Measurements from ENCODE around the gene SPSB2. TPM values are rescaled to one million over a fixed set of nuclear protein-coding genes. Genes with fewer than 3 reads are reported as not detected.

The SPSB2 gene
- total RNA-seq, 4 donors from 2014 or later = 3.0 to 16.5 (median 7.5) TPM

DNA sequence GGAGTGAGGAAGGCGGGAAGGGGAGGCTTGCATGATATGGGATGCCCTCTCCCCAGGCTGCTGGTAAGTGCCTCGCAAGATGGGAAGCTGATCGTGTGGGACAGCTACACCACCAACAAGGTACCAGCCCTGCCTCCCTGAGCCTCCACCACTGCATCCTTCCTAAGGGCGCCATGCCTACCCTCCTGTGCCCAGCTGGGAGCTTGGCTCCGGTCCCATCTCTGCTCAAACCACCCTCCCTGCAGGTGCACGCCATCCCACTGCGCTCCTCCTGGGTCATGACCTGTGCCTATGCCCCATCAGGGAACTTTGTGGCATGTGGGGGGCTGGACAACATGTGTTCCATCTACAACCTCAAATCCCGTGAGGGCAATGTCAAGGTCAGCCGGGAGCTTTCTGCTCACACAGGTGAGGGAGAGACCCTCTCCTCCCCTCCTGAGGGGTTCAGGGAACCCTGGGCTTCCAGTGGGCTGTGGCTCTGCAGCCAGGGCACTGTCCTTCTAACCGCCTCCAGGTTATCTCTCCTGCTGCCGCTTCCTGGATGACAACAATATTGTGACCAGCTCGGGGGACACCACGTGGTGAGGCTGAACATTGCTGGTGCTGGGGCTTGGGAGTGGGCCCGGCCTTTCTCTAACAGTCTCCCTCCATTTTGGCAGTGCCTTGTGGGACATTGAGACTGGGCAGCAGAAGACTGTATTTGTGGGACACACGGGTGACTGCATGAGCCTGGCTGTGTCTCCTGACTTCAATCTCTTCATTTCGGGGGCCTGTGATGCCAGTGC is 29.8 kb downstream of the SPSB2 start:
- TF ChIP-seq POLR2A (IDR thresholded peaks at IDR 0.05) (no peak), POLR2AphosphoS5 (IDR thresholded peaks at IDR 0.05) (no peak), EP300 (IDR thresholded peaks at IDR 0.05) (no peak)
- TF ChIP-seq, protein P1, sequence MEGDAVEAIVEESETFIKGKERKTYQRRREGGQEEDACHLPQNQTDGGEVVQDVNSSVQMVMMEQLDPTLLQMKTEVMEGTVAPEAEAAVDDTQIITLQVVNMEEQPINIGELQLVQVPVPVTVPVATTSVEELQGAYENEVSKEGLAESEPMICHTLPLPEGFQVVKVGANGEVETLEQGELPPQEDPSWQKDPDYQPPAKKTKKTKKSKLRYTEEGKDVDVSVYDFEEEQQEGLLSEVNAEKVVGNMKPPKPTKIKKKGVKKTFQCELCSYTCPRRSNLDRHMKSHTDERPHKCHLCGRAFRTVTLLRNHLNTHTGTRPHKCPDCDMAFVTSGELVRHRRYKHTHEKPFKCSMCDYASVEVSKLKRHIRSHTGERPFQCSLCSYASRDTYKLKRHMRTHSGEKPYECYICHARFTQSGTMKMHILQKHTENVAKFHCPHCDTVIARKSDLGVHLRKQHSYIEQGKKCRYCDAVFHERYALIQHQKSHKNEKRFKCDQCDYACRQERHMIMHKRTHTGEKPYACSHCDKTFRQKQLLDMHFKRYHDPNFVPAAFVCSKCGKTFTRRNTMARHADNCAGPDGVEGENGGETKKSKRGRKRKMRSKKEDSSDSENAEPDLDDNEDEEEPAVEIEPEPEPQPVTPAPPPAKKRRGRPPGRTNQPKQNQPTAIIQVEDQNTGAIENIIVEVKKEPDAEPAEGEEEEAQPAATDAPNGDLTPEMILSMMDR (IDR thresholded peaks at IDR 0.05) = no peak
- DNase-seq (ENCODE audit: low spot score in 2 of 2) = no peak
- WGBS = 64% methylated on average over 15 of the region's 16 CpGs
- Histone ChIP-seq H3K4me1 (no peaks in the 10 kb centered on the region), H3K36me3 (peaks cover 62% of the 10 kb centered on the region), H3K4me3 (no peak overlapping the region), H3K9me3 (no peaks in the 10 kb centered on the region), H3K27ac (no peak overlapping the region), H3K27me3 (no peaks in the 10 kb centered on the region)

DNA sequence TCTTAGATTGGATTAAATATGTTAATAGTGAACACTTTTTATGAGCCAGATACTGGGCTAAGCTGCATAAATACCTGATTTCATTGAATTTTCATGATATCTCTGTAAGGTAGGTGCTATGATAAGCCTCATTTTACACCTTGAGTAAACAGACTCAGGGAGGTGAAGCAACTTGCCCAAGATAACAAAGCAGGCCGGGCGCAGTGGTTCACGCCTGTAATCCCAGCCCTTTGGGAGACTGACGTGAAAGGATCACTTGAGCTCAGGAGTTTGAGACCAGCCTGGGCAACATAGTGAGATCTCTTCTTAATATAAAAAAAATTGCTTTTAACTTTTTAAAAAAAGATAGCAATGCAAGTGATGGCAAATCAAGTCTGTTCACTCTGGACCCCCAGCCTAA is 31.0 kb downstream of the SPSB2 start:
- Histone ChIP-seq H3K4me3 (no peak overlapping the region), H3K36me3 (peaks cover 62% of the 10 kb centered on the region), H3K27me3 (no peaks in the 10 kb centered on the region), H3K4me1 (no peaks in the 10 kb centered on the region), H3K27ac (no peak overlapping the region), H3K9me3 (no peaks in the 10 kb centered on the region)
- TF ChIP-seq, protein P1 (IDR thresholded peaks at IDR 0.05) = no peak
- TF ChIP-seq POLR2A (IDR thresholded peaks at IDR 0.05) (no peak), EP300 (IDR thresholded peaks at IDR 0.05) (no peak), POLR2AphosphoS5 (IDR thresholded peaks at IDR 0.05) (no peak)
- 95% methylated on average over 4 of the region's 4 CpGs for WGBS
- no peak for DNase-seq (ENCODE audit: low spot score in 2 of 2)

DNA sequence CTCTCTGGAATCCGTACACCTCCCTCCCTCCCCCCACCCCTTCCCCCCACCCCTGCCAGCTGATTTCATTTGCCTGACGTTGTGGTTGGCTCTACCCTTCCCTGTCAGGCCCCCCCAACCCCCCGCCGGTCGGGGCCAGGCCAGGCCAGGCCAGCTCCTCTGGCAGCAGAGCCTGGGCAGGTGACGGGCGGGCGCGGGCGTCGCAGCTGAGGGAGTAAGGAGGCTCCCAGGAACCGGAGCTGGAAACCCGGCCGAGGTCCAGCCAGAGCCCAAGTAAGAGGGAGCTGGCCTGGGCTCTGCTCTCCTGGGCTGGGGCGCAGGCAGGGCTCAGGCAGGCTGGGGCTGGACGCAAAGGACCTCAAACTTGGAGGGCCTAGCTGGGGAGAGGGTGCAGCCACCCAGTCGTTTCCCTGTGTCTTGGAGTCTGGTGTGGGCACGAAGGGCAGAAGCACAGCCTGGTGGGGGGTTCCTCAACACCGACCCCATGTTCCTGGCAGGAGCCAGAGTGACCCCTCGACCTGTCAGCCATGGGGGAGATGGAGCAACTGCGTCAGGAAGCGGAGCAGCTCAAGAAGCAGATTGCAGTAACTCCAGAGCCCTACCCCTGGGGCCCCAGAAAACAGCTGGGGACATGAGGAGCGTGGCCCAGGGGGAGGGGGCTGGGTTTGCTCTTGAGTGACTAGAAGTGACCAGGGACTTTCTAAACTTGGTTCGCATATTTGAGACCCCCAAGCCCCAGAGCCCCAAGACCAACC is 32.2 kb downstream of the SPSB2 start, which contains the start of gene GNB3:
Gene GNB3, plus strand, starts transcription at position 165 of the 755 bp plus-strand sequence. Its CDS starts 363 bp downstream, at position 528.
- Histone ChIP-seq H3K4me3 (no peak within 1 kb of the TSS), H3K9me3 (no peaks in the 10 kb centered on the region), H3K4me1 (no peaks in the 10 kb centered on the region), H3K27ac (no peak within 1 kb of the TSS), H3K36me3 (peaks cover 53% of the 10 kb centered on the region), H3K27me3 (no peaks in the 10 kb centered on the region)
- no peak for DNase-seq (ENCODE audit: low spot score in 2 of 2)
- 67% methylated on average over 14 of the region's 24 CpGs for WGBS
- no peak for TF ChIP-seq POLR2A (IDR thresholded peaks at IDR 0.05)
- TF ChIP-seq, protein P1 (IDR thresholded peaks at IDR 0.05) = no peak

DNA sequence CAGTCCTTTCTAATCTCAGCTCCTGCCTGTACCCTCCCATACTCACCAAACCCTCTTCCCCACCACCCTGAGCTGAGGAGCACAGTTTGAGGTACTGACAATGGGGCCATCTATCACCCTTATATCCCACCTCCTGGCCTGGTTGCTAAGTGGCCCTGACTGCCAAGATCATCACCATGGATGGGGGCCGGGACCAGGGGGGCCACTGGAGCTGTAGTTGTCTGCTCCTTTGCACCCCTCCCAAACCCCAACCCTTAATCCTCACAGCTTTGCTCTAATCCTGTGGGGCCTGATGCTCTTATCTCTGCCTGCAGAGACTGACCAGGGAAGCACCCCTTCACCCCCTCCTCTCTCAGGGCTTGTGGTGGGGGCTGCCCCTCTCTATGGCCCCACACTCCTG is 32.8 kb downstream of the SPSB2 start:
- no peaks in the 10 kb centered on the region for H3K27me3 ChIP-seq
- no peak for DNase-seq (ENCODE audit: low spot score in 2 of 2)
- no peak overlapping the region for H3K4me3 ChIP-seq
- no peak overlapping the region for H3K27ac ChIP-seq
- WGBS = 93% methylated on average over 1 of the region's 1 CpG
- H3K36me3 ChIP-seq = peaks cover 46% of the 10 kb centered on the region
- no peaks in the 10 kb centered on the region for H3K9me3 ChIP-seq
- TF ChIP-seq POLR2A (IDR thresholded peaks at IDR 0.05) (no peak), EP300 (IDR thresholded peaks at IDR 0.05) (no peak), POLR2AphosphoS5 (IDR thresholded peaks at IDR 0.05) (no peak)
- TF ChIP-seq, protein P1 (IDR thresholded peaks at IDR 0.05) = no peak
- no peaks in the 10 kb centered on the region for H3K4me1 ChIP-seq

All from suprapubic skin (tissue), 4 donors.